SU-DHL-6 (cell line): ENCODE results near the gene IL10RA.
A peak's percentile ranks its signal among the peaks of the same experiment; 100 is the strongest.

Experiments used
- H2AFZ ChIP-seq: fragments of 200-600 bp; sonication (generic); 2 replicates; pipeline ENCODE4 v1.6.1; 2014; ENCODE audit warnings: low read depth, mild to moderate bottlenecking, moderate library complexity, mixed read lengths, antibody characterized with exemption, low read length; ENCODE audit not compliant: severe bottlenecking
- H3F3A ChIP-seq: fragments of 200-600 bp; shearing (Covaris generic); 2 replicates; pipeline ENCODE4 v1.6.0; 2016; ENCODE audit warnings: antibody characterized with exemption, mild to moderate bottlenecking; ENCODE audit not compliant: insufficient read depth
- H3K27ac ChIP-seq: fragments of 200-600 bp; sonication (generic); 2 replicates; pipeline ENCODE4 v1.5.1; 2016; ENCODE audit warnings: low read depth, mild to moderate bottlenecking, low read length, moderate library complexity, mixed read lengths
- H3K27me3 ChIP-seq: fragments of 200-600 bp; sonication (generic), shearing (Covaris generic); 2 replicates; pipeline ENCODE4 v1.6.0; 2014; ENCODE audit warnings: mild to moderate bottlenecking, low read length
- H3K36me3 ChIP-seq: fragments of 200-600 bp; sonication (generic); 2 replicates; pipeline ENCODE4 v1.6.1; 2014; ENCODE audit warnings: mild to moderate bottlenecking, low read length, mixed read lengths
- H3K4me2 ChIP-seq: fragments of 300-600, 200-600 bp; shearing (Covaris generic), sonication (generic); 2 replicates; pipeline ENCODE4 v1.6.0; 2014; ENCODE audit warnings: low read length, low read depth, mild to moderate bottlenecking; ENCODE audit not compliant: poor library complexity, severe bottlenecking
- H3K4me3 ChIP-seq: fragments of 200-600 bp; sonication (generic); 2 replicates; pipeline ENCODE4 v1.5.1; 2014; ENCODE audit warnings: antibody characterized with exemption, low read length, mild to moderate bottlenecking, mixed read lengths; ENCODE audit not compliant: insufficient read depth, poor library complexity, severe bottlenecking
- H3K79me2 ChIP-seq: fragments of 200-600 bp; sonication (generic); 2 replicates; pipeline ENCODE4 v1.6.1; 2014; ENCODE audit warnings: mild to moderate bottlenecking, low read length, moderate library complexity; ENCODE audit not compliant: insufficient read depth
- H3K9ac ChIP-seq: fragments of 200-600 bp; sonication (generic); 2 replicates; pipeline ENCODE4 v1.7.0; 2014; ENCODE audit warnings: mild to moderate bottlenecking, low read length
- H3K9me2 ChIP-seq: fragments of 200-600 bp; sonication (generic); replicated peaks from 2 replicates; pipeline ENCODE4 v1.6.1; 2014; ENCODE audit warnings: low read length; ENCODE audit not compliant: insufficient read depth
- H3K9me3 ChIP-seq: fragments of 200-600 bp; sonication (generic); 2 replicates; pipeline ENCODE4 v1.6.1; 2014; ENCODE audit warnings: low read length, mixed read lengths; ENCODE audit not compliant: insufficient read depth
- H4K20me1 ChIP-seq: fragments of 200-600 bp; sonication (generic); 2 replicates; pipeline ENCODE4 v1.6.1; 2014; ENCODE audit warnings: low read depth, mild to moderate bottlenecking, antibody characterized with exemption, low read length, moderate library complexity, mixed read lengths
- EZH2phosphoT487 ChIP-seq: fragments of 200-600 bp; sonication (generic), shearing (Covaris generic); conservative IDR thresholded peaks from 2 replicates; pipeline ENCODE4 v1.6.1; 2018; ENCODE audit warnings: mild to moderate bottlenecking, antibody characterized with exemption, low read length, moderate library complexity, mixed read lengths
- TF ChIP-seq, protein P1 (sequence below): fragments of 200-600 bp; sonication (generic); IDR thresholded peaks from one replicate; pipeline ENCODE4 v1.5.1; 2017; ENCODE audit warnings: antibody characterized with exemption, mild to moderate bottlenecking, low read length, moderate library complexity; ENCODE audit not compliant: insufficient read depth, poor library complexity, severe bottlenecking

Gene IL10RA

DNA sequence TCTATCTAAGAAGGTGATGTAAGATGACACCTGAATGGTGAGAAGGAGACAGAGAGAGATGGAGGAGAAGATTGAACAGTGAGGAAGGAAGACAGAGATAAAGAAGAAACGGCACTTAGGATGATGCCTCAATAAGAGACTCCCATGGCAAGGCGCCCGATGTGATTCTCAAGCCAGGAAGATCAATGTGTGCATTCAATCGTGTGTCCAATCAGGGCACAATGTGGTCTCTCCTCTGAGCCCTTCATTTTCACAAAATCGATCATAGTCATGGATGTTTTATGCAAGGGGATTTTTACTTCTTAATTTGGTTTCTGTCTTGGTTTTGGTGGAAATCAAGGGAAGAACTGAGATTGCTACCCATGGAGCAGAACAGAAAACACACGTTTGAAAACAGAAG lies 37.1 kb upstream of the IL10RA start:
- TF ChIP-seq, protein P1, sequence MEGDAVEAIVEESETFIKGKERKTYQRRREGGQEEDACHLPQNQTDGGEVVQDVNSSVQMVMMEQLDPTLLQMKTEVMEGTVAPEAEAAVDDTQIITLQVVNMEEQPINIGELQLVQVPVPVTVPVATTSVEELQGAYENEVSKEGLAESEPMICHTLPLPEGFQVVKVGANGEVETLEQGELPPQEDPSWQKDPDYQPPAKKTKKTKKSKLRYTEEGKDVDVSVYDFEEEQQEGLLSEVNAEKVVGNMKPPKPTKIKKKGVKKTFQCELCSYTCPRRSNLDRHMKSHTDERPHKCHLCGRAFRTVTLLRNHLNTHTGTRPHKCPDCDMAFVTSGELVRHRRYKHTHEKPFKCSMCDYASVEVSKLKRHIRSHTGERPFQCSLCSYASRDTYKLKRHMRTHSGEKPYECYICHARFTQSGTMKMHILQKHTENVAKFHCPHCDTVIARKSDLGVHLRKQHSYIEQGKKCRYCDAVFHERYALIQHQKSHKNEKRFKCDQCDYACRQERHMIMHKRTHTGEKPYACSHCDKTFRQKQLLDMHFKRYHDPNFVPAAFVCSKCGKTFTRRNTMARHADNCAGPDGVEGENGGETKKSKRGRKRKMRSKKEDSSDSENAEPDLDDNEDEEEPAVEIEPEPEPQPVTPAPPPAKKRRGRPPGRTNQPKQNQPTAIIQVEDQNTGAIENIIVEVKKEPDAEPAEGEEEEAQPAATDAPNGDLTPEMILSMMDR = no peak
- TF ChIP-seq EZH2phosphoT487 = no peak
- Histone ChIP-seq H3K9me3 (no peaks in the 10 kb centered on the region), H3K9ac (no peak overlapping the region), H2AFZ (no peak overlapping the region), H3K27ac (no peak overlapping the region), H3F3A (peaks cover 8% of the 10 kb centered on the region; the same call in 1 of the 2 replicates), H3K4me3 (no peak overlapping the region), H3K36me3 (no peaks in the 10 kb centered on the region), H3K4me2 (no peak overlapping the region), H4K20me1 (no peaks in the 10 kb centered on the region), H3K79me2 (no peaks in the 10 kb centered on the region), H3K9me2 (no peaks in the 10 kb centered on the region), H3K27me3 (no peaks in the 10 kb centered on the region)

DNA sequence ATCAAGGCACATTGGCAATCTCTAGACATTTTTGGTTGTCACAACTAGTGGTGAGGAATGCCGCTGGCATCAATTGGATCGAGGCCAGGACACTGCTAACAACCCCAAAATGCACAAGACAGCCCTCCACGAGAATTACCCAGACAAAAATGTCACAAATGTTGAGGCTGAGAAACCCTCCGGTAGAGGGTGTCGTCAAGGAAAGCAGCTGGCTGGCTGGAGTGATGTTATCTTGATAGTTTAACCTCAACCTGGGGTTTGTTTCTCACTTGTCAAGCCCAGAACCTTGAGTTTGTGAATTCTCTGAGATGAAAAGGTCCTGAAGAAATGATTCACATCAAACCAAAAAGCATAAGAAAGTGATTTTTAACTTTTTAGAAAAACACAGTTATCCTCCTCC lies 35.9 kb upstream of the IL10RA start:
- no peaks in the 10 kb centered on the region for H3K79me2 ChIP-seq
- no peaks in the 10 kb centered on the region for H3K36me3 ChIP-seq
- no peaks in the 10 kb centered on the region for H3K9me3 ChIP-seq
- no peaks in the 10 kb centered on the region for H4K20me1 ChIP-seq
- H2AFZ ChIP-seq = no peak overlapping the region
- H3K27ac ChIP-seq = peak overlapping the region; percentile 80
- TF ChIP-seq, protein P1 = peak; percentile 36
- TF ChIP-seq EZH2phosphoT487 = no peak
- H3K4me2 ChIP-seq = peak overlapping the region; percentile 48
- H3K27me3 ChIP-seq = no peaks in the 10 kb centered on the region
- peak overlapping the region; percentile 34 for H3K9ac ChIP-seq
- H3K9me2 ChIP-seq = no peaks in the 10 kb centered on the region
- no peak overlapping the region for H3K4me3 ChIP-seq
- H3F3A ChIP-seq = peaks cover 8% of the 10 kb centered on the region; the same call in 1 of the 2 replicates

DNA sequence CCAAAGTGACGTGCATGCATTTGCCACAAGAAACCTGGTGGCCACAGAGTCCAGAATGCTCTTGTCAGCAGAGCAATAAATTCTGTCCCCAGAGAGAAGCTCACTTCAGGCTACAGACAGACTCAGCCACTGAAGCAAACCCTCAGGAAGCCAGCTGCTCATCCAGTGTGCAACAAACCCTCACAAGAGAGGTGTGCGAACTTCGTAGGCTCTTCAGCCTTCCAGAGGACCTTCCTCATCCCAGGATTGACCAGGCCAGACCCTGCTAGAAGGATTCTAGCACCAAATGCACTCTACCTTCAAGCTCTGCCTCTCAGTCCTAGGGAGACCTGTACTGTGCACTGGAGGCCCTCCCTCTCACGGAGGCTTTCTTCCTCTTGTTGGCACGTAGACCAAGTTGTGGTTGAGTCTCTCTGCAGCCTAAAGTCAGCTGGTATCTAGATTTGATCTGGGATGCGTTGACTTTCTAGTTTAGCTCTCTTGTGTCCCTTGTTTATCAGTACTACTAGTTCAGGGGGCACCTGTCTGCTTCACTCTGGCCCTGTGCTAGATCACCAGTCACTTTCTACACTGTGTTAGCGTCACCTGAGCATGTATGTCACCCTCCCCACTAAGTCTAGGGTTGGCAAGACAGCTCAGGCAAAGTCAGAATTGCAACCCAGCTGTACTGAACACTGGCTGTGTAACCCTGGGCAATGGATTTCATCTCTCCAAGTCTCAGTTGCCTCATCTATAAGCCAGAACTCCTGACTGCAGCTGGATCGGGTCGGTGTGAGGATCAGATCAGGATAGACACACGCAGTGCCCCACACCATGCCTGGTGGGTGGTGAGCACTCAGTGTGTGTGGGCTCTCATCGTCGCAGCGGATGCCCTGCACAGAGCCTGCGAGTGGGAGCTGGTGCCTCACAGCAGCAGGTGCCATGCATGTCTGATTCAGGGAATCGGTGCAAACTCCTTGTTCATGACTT lies 34.9 kb upstream of the IL10RA start:
- Histone ChIP-seq H3K9me2 (no peaks in the 10 kb centered on the region), H3K4me2 (peak overlapping the region; percentile 48), H2AFZ (peak overlapping the region; percentile 55), H3F3A (peaks cover 8% of the 10 kb centered on the region; the same call in 1 of the 2 replicates), H3K9me3 (no peaks in the 10 kb centered on the region), H3K36me3 (no peaks in the 10 kb centered on the region), H3K27ac (peak overlapping the region; percentile 80), H4K20me1 (no peaks in the 10 kb centered on the region), H3K79me2 (no peaks in the 10 kb centered on the region), H3K4me3 (no peak overlapping the region), H3K27me3 (no peaks in the 10 kb centered on the region), H3K9ac (peak overlapping the region; percentile 34)
- TF ChIP-seq, protein P1 = no peak
- TF ChIP-seq EZH2phosphoT487 = no peak
